HEK293T (cell line): ENCODE data around the gene KIF13A.

Experiments used
- ARNT ChIP-seq: fragments of 450-650 bp; IDR thresholded peaks from 2 replicates; pipeline ENCODE4 v1.6.1; 2017; ENCODE audit warnings: mild to moderate bottlenecking
- BHLHE40 ChIP-seq: fragments of 450-650 bp; IDR thresholded peaks from 2 replicates; pipeline ENCODE4 v1.6.1; 2016; ENCODE audit warnings: mild to moderate bottlenecking, moderate library complexity, borderline replicate concordance
- FOXM1 ChIP-seq: fragments of 450-650 bp; IDR thresholded peaks from 2 replicates; pipeline ENCODE4 v1.6.1; 2017; ENCODE audit warnings: mild to moderate bottlenecking, borderline replicate concordance
- HDGF ChIP-seq: fragments of 450-650 bp; IDR thresholded peaks from 2 replicates; pipeline ENCODE4 v1.6.1; 2017; ENCODE audit warnings: antibody characterized with exemption, borderline replicate concordance
- TARDBP ChIP-seq: fragments of 450-650 bp; IDR thresholded peaks from 2 replicates; pipeline ENCODE4 v1.6.1; 2016

- TF ChIP-seq HDGF (no peak), TARDBP (no peak), ARNT (no peak), BHLHE40 (no peak), FOXM1 (no peak)
Measured at GRCh38 chr6:17930321-17930993, 57.0 kb downstream of the KIF13A start.
